DMS153 (cell line): ENCODE data around the gene FMNL3.

Experiments used
- DNase-seq: peaks from one replicate; lab custom pipeline; 2025; lab: John Stamatoyannopoulos, UW

The FMNL3 gene

DNA sequence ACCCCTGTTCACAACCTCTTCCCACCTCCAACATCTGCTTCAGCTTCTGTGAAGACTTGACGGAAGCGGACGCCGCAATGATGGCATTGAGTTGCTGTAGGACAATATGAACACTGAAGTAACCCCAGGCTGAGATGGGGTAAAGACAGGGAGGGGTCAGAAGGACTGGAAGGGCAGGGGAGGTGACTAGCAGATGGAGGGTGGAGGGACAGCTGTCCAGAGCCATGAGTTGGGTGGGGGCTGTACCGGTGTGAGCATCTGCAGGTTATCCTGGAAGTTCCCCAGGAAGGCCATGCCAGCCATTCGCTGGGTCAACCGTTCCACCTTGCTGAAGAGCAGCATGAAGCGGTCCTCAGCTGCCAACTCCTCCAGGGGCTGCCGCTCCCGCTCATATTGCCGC, 57.8 kb downstream of the FMNL3 start:
- DNase-seq, result no peak

DNA sequence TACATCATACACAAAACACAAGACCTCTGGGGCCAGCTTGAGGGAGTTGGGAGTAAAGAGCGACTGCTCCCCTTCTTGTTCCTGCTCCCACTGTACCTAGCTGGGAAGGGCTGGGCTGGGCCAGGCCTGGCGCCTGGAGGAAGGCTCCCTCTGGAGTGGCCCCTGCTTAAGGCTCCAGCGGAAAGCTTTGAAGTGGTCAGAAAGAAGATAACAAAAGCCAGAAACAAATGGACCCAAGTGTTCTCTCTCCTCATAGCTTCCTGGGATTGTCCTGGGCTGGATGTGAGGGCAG, 58.5 kb downstream of the FMNL3 start:
- DNase-seq, result no peak

DNA sequence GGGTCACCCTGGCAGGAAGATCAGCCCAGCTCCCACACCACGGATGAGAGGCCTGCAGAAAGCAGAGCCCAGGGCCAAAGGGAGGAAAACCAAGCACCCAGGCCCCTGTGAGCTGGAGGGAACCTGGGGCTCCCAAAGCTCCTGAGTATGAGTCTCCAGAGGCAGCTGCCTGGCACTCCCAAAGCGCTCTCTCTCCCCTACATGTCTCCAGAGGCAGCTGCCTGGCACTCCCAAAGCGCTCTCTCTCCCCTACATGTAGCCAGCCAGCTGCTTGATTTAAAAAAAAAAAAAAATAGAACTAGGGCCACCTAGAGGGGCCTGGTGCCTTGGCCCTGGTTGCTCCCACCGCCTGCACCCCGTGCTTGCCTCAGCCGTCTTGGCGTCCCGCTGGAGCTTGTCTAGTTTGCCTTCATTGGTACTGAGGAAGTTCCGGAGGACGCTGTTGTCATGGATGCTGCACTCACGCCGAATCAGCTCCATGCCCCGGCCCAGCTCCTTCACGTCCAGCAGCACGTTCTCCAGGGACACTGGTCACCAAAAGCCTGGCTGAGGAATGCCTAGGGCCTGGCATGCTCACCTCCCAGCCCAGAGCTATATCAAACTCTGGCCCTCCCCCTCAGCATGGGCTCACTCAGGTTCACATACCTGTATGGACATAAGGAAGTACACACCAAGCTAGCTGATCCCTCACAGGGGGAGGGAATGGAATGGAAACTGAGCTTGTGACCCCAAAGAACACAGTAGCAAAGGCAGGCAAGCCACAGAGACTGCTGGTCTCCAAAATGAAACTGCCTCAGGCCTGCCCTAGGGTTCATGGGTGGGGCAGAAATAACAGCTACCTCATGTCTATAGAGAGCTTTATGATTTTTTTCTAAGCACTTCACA, 59.1 kb downstream of the FMNL3 start:
- DNase-seq, result no peak

DNA sequence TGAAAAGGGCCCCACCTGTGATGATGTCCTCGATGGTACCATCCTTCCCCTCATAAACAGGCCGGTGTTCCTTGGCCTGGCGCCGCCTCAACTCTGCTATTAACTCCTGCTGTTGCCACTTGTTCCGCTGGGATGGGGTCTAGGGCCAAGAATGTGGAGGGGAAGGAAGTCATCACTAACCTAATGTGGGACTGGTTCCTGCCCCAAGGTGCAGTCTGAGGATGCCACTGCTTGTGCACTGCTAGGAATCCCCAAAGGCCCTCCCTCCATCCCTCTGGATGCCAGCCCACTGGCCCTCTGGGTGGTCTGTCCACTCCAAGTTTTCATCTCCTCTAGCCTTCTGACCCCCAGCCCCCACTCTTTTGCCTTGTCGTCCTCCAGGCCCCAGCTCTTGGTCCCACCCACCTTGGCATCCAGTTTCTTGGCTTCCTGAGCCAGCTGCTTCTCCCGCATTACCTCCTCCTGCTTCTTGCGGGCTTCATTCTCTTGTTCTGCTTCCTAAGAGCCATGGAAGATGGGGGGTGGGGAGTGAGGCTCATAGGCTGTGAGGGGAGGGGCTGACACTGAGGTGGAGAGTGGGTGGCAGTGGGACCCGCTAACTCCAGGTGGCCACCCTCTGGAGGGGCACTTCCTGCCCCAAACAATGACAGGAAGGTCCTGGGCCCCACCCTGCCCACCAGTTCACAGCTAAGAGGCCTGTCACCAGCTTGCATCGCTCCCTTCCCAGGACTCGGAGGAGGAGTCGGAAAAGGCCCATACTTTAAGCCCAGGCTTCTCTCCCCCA, 60.1 kb downstream of the FMNL3 start:
- no peak for DNase-seq

DNA sequence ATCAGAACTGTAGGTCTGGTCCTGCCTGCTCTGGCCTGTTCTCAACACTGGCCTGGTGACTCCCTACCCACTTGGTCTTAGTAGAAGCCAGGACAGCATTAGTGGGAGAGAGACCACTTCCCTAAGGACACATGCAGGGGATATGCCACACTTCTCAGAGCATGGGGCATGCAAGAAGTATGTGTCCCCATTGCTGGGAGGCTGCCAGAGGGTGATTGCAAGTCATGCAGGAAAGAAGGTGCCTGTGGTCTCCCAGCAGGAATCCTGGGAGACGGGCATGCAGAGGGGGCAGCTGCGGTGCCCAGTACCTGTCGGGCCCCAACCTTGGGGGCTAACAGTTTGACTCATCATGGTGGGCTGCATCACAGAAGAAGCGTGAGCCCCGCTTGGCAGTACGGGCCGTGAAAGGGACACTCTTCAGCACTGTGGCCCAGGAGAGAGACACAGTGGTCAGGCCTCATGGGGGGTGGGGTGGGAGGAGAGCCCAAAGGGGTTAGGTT, 60.8 kb downstream of the FMNL3 start:
- no peak for DNase-seq

DNA sequence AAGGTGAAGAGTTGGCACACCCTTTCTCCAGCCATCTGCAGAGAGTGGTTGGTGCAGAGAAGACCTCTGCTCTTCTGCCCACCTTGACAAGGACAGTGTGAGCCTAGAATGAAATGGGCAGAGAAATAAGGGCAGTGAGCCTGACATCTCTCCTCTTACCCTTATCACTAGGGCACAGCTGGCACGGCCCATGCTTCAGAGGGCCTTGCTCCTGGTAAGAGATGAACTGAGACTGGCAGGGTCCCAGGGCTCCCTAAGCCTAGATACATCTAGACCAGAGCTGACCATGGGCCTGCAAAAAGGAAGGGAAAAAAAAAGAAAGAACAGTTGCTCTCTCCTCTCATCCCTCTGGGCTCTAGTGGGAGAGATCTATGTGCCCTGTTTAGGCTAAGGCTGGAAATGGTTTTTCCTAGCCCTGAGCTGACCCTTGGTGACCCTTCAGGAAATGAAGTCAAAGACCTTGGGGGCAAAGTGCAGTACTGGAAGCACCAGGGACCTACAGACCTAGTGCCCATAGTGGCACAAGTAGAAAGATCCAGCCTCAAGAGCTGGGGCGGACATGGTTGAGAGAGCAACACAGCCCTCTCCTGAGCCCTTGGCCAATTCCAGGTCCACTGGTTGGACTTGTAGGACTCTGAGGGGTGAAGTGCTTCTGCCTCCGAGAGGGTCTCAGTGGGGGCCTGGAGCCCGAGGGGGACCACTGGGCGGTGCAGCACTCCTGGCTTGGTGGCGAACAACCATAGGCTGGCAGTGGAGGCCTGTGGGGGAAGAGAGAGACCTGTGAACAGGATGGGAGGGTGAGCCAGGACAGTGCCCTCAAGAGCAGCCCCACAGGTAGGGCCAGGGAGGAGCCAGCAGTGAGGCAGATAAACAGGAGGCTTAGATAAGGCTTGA, 61.8 kb downstream of the FMNL3 start:
- no peak for DNase-seq

DNA sequence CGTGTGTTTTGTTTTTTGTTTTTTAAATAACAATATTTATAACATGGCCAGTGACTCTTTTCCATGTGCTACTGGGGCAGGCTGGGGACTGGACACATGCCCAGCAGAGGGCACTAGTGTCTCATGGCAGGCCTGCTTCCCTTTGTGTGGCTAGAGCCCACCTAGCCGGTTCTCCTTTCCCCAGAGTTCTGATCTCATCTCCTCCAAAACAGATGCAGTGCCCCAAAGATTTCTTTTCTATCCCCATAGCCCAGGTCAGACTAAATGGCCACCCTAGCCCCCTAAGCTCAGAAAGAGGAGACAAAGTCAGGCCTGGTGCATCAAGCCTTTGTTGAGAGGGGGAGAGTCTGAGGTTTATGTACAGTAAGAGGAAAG, 62.6 kb downstream of the FMNL3 start:
- peak; percentile 20 for DNase-seq

DNA sequence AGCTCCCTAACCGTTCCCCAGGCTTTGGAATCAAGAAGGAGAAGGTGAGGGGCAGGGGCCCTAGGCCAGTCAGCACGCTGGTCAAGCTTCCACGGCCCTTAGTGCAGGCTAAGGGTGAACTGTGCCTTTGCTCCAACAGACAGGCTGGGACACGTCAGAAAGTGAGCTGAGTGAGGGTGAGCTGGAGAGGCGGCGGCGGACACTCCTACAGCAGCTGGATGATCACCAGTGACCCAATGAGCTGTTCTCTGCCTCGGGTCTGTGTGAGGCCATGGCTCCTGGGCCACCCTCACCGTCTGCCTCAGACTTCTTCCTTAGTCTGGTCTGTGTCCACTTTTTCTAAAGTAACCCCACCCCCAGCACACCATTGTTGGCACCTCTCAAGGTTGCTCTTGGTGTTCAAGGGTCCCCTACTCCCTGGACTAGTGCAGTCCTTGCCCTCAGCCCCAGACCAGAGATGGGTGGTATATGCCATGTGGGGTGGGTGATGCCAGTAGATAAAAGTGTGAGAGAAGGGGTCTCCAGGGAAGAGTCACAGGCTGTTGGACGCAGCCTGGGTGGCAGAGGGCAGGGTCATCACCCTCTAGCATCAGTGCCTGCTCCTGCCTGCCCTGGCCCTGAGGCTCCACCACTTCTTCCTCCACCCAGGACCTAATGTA, 63.1 kb downstream of the FMNL3 start:
- no peak for DNase-seq

DNA sequence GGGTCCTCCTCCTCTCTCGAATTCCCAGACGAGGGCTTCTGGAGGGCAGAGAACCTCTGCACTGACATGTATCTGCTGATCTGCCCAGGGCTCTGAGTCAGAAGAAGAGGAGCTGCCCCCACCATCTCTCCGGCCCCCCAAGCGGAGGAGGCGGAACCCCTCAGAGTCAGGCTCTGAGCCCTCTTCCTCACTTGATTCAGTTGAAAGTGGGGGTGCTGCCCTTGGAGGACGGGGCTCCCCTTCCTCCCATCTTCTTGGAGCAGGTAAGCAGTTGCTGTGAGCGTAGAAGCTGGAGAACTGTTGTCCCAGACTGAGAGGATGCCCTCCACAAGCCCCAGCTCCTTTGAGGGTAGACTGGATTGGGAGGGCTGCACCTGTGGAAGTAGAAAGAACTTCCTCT, 64.1 kb downstream of the FMNL3 start:
- no peak for DNase-seq

DNA sequence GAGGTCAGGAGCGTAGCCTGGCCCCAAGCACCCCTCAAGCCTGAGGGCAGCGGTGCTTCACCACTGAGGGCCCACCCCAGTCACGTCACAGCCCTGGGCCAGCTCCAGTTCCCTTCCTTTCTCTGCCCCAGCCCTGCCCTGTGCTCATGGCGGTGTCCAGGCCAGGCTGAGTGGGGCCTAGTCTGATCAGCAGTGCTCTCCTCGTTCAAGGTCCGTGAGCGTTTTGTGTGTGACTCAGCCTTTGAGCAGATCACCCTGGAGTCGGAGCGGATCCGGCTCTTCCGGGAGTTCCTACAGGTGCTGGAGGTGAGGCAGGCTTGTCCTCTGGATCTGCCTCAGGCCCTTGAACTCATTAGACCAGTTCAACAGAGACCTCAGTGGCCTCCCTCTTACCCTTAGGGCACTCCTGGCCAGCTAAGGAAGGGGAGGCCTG, 64.8 kb downstream of the FMNL3 start:
- no peak for DNase-seq

DNA sequence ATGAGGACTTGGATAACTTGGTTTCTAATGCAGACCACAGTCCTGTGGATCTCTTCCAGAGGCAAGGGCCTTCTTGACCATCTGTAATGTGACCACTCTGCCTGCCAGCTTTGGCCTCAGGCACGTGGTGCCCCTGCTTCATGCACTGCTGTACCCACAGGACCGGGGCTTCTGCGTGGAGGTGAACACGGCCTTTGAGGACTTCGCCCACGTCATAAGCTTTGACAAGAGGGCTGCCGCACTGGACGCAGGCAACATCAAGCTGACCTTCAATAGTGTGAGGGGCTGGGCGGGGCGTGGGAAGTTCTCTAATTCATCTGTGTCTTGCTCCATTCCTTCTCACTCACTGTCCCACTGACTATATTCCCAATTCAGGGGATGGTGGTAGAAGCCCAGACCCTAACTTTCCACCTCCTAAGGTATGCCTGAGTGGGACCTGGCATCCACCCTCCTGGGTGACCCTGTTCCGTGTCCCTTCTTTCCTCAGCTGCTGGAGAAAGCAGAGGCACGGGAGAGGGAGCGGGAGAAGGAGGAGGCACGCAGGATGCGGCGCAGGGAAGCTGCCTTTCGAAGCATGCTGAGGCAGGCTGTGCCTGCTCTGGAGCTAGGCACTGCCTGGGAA, 65.3 kb downstream of the FMNL3 start:
- no peak for DNase-seq

DNA sequence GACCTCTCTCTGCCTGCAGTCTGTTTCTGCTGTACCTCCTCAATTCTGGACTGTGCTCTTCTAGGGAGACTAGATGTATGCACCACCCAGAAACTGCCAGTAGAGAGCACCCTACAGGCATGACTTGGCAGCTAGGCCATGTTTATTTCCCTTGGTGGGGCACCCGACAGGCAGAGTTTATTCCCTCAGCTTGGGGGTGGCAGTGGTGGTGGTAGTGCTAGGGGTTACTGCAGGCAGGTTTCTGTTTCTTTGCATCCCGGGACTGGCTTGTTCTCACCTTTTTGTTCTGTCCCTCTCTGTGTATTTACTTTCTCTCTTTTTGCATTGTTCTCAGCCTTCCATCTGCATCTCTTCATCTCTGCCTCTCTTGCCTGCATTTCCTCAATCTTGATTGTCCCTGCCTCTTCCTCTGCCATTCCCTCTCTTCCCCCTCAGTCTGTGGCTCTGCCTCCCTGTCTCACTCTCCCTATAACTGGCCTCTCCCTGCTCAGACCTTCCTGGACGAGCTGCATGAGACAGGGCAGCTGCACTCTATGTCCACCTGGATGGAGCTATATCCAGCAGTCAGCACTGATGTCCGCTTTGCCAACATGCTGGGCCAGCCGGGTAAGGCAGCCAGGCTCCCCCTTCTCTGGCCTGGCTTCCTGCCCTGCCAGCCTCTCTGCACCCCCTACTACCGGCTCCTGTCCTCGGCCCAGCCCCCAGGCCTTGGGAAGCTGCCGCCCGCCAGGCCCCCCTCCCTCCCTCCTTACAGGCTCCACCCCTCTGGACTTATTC, 70.0 kb downstream of the FMNL3 start:
- peak; percentile 70 for DNase-seq

DNA sequence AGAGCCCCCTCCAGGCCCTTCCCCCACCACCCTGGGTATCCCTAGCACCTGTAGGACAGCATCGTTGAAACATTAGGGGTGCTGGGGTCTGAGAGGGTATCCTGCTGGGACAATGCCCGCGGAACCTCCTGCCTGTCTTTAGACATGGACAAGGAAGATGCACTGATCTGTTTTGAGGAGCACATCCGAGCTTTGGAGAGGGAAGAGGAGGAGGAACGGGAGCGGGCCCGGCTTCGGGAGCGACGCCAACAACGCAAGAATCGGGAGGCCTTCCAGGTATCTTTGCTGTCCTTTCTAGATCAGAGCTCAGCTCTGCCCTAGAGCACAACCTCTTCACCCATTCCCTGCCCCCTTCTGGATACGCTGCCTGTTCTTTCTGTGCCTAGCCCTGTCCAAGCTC, 70.6 kb downstream of the FMNL3 start:
- no peak for DNase-seq

DNA sequence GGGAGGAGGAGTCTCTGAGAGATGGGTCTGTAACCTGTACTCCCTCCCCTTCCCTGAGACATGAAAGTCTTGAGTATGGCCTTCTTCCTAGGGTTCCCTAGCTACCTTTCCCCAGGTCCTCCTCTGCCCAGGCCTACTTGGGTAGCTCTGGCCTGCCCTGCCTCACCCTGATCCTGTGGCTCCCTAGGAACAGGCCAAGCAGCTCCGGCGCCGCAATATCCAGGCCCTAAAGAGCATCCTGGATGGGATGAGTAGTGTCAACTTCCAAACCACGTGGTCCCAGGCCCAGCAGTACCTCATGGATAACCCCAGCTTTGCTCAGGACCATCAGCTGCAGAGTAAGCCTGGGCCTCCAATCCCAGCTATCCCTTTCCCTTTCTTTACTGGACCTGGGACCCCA, 71.5 kb downstream of the FMNL3 start:
- DNase-seq, result no peak

DNA sequence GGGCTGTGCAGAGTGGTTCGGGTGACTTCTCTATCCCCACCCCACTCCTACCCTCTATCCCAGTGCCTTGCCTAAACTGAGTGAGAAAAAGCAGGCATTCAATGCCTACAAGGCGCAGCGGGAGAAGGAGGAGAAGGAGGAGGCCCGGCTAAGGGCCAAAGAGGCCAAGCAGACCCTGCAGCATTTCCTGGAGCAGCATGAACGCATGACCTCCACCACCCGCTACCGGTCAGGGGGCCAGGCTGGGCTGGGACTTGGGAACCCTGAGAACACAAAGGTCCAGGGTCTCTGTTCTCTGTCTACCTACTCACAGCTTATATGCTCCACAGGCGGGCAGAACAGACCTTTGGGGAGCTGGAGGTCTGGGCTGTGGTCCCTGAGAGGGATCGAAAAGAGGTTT, 72.2 kb downstream of the FMNL3 start:
- DNase-seq, result no peak

DNA sequence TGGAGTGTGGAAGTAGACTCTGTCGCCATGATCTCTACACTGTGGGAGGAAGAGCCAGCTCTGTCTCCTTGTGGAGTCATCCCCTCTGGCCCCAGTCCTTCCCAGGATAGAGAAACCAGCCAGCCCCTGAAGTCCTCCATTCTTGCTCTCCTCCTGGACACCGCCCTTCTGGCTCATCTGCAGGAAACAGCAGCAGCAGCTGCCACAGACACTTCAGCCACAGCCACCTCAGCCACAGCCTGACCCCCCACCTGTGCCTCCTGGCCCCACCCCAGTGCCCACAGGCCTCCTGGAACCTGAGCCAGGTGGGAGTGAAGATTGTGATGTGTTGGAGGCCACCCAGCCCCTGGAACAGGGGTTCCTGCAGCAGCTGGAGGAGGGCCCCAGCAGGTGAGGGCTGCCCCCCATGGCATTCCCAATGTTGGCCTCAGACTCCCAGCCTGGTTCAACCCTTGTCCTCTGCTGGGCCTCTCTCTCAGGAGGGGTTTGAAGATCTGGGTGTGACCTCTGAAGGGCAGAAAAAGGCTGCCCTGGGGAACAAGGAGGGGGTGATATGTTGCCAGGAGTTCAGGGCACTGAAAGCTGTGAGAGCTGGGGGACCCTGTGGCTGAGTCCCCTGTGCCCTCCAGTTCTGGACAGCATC, 73.4 kb downstream of the FMNL3 start:
- DNase-seq, result no peak

DNA sequence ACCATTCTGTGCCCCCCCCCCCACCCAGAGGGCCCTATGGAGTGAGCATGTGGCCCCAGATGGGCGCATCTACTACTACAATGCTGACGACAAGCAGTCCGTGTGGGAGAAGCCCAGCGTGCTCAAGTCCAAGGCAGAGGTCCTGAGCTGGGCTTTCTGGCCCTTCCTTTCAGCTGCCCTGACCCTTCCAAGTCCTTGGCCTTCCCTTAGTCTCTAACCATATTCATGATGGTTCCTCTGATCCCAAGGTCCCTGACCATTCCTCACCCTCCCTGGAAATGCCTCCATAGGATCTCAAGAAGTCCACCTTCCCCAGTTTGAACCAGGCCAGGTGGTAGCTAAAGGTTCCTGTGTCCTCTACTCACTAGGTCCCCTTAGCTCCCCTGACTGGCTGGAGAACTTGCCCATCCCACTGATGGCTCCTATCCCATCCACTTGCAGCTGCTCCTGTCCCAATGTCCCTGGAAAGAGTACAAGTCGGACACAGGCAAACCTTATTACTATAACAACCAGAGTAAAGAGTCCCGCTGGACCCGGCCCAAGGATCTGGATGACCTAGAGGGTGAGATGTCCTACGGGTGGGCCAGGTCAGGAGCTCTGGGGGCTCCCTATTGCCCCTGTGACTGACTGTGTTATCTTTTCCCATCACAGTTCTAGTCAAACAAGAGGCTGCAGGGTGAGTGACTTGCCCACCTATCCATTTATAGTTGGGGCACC, 74.1 kb downstream of the FMNL3 start:
- no peak for DNase-seq

DNA sequence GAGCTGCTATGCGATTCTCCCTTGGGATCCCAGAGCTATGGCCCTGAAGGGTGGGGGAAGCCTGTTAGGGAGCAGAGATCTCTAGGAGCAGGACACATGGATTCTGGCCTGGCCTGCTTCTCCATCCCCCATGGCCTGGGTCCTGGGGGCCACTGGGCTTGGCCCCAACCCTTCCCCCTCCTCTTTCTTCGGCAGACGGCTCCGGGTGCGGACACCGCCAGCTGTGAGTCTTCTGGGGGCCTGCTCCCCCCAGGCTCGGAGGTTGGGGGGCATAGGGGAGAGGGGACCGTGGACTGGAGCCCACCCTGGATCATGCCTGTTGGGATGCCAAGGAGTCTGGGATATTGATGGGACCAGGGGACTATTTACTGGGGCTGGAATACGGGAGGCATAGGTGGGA, 74.8 kb downstream of the FMNL3 start:
- DNase-seq, result no peak

DNA sequence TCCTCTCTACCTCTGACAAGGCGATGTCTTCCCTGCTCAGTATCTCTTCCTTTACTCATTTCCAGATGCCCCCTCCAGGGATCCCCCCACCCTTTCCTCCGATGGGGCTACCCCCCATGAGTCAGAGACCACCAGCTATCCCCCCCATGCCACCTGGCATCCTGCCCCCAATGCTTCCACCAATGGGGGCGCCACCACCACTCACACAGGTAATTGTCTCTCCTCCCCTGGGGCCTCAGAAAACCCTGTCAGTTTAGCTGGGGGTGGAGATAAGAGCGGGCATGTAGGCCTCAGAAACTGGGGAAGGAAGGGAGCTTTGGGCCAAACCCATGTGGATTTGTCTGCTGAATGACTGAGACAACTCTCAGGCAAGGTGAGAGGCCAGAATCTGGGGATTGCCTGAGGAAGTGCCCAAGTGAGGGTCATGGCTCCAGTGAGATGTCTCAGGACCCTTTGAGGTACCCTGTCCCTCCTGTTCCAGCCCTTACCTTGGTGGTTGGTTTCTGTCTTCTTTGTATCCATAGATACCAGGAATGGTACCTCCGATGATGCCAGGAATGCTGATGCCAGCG, 75.8 kb downstream of the FMNL3 start:
- no peak for DNase-seq
